ENCODE measurements around the gene EPHB2.
"Not testable (repeated sequence)": the region's sequence is repeated elsewhere in the genome, so short reads cannot be mapped to it uniquely, and the experiment has no call there.

Gene EPHB2

DNA sequence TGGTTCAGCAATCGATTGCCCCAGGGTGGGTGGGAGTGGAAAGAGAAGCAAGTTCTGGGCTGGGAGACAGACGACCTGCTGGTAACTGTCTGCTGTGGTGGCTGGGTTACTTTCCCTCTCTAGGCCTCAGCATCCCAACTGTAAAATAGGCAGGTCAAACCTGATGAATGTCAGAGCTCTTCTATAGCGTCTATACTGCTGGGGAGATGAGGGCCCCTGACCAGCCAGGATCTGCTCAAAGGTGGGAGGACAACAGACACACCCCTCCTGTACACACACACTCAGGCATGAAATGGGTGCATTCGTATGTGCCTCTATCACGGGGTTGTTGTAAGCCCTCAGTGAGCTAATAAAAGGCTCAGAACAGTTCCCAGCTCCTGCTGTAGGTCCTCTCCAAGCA is 12.7 kb upstream of the EPHB2 start:
- no peak overlapping the region for H3K4me3 ChIP-seq (ENCODE audit: low read depth, low read length)
- TF ChIP-seq CTCF (IDR thresholded peaks at IDR 0.05; ENCODE audit: low read depth, low read length), result no peak
- TF ChIP-seq POLR2A (IDR thresholded peaks at IDR 0.05; ENCODE audit: extremely low read depth, insufficient read length), result no peak
- no peak for TF ChIP-seq MAX (IDR thresholded peaks at IDR 0.05; ENCODE audit: low read depth, low read length)
- TF ChIP-seq MYC (IDR thresholded peaks at IDR 0.05; ENCODE audit: low read depth, low read length), result no peak
- DNase-seq (ENCODE audit: low read depth), result no peak

GRCh38 chr1:22699681-22700520 is 10.7 kb upstream of the EPHB2 start:
- TF ChIP-seq POLR2A (IDR thresholded peaks at IDR 0.05; ENCODE audit: extremely low read depth, insufficient read length) (no peak), MYC (IDR thresholded peaks at IDR 0.05; ENCODE audit: low read depth, low read length) (no peak), CTCF (IDR thresholded peaks at IDR 0.05; ENCODE audit: low read depth, low read length) (no peak), MAX (IDR thresholded peaks at IDR 0.05; ENCODE audit: low read depth, low read length) (no peak)
- no peak for DNase-seq (ENCODE audit: low read depth)
- no peak overlapping the region for H3K4me3 ChIP-seq (ENCODE audit: low read depth, low read length)

- H3K4me3 ChIP-seq (ENCODE audit: low read depth, low read length), result no peak overlapping the region
- no peak for DNase-seq (ENCODE audit: low read depth)
- TF ChIP-seq CTCF (IDR thresholded peaks at IDR 0.05; ENCODE audit: low read depth, low read length) (no peak), MYC (IDR thresholded peaks at IDR 0.05; ENCODE audit: low read depth, low read length) (no peak), POLR2A (IDR thresholded peaks at IDR 0.05; ENCODE audit: extremely low read depth, insufficient read length) (no peak), MAX (IDR thresholded peaks at IDR 0.05; ENCODE audit: low read depth, low read length) (no peak)
These were observed 8.1 kb upstream of the EPHB2 start for GRCh38 chr1:22702296-22703085.

DNA sequence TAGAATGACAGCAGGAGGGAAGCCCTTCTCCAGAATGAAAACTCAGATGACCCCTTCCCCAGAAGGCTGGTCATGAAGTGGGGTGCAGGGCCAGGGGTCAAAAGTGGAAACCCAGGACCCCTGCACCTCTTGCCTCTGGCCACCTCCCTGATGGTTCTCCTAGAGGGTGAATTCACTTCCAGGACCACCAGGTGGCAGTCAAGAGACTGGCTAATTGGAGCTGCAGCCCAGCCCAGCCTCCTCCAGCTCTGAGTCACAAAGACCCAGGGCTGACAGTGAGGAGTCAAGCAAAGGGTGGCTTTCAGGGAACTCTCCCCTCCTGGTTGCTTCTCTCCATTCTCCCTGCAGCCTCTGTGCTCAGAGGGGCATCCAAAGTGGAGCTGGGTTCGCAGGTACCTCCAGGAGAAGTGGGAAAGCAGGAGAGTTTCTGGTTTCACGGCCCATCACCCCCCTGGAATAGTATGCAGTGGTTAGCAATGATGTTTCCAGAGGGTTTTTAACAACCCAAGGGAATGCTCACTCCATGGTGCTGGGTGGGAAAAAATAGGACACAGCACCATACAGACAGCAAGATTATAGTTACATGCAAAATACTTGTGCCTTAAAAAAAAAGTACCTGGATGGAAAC is 6.1 kb upstream of the EPHB2 start:
- TF ChIP-seq MAX (IDR thresholded peaks at IDR 0.05; ENCODE audit: low read depth, low read length) (no peak), POLR2A (IDR thresholded peaks at IDR 0.05; ENCODE audit: extremely low read depth, insufficient read length) (no peak), CTCF (IDR thresholded peaks at IDR 0.05; ENCODE audit: low read depth, low read length) (peak; percentile 78), MYC (IDR thresholded peaks at IDR 0.05; ENCODE audit: low read depth, low read length) (no peak)
- no peak overlapping the region for H3K4me3 ChIP-seq (ENCODE audit: low read depth, low read length)
- DNase-seq (ENCODE audit: low read depth), result peak; percentile 81

DNA sequence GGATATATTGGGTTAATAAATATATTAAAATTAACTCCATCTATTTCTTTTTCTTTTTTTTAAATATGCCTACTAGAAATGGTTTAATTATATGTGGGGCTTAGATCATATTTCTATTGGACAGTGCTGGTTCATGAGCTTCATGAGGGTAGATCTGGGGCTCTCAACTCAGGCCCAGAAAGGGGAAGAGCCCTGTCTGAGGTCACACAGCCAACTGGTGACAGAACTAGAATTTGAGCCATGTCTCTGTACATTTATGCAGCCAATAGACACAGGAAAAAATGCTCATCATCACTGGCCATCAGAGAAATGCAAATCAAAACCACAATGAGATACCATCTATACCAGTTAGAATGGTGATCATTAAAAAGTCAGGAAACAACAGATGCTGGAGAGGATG is 5.1 kb upstream of the EPHB2 start:
- no peak overlapping the region for H3K4me3 ChIP-seq (ENCODE audit: low read depth, low read length)
- no peak for DNase-seq (ENCODE audit: low read depth)
- TF ChIP-seq POLR2A (IDR thresholded peaks at IDR 0.05; ENCODE audit: extremely low read depth, insufficient read length), result no peak
- no peak for TF ChIP-seq CTCF (IDR thresholded peaks at IDR 0.05; ENCODE audit: low read depth, low read length)

- not testable (repeated sequence) for DNase-seq (ENCODE audit: low read depth); H3K4me3 ChIP-seq (ENCODE audit: low read depth, low read length)
These were observed 4.5 kb upstream of the EPHB2 start for GRCh38 chr1:22706100-22706499.
